Upper lobe of left lung (tissue), 4 donors: ENCODE measurements around the gene CDKL2.
"Not testable (repeated sequence)": the region's sequence is repeated elsewhere in the genome, so short reads cannot be mapped to it uniquely, and the experiment has no call there.

Experiments used
- POLR2A ChIP-seq, 4 donors: fragments of 450-650 bp; IDR thresholded peaks; one replicate each; pipeline ENCODE4 v1.5.1; 2016 to 2017; ENCODE audit warnings: antibody characterized with exemption in 4 of 4, mild to moderate bottlenecking in 2 of 4
- TF ChIP-seq, protein P1 (sequence below), 6 experiments: fragments of 450-650 bp in 4 of 6; fragments of 200-600 bp in 2 of 6; sonication (generic) in 2 of 6; IDR thresholded peaks; one replicate each; pipeline ENCODE4 v1.5.1; 2016 to 2019; ENCODE audit warnings: antibody characterized with exemption in 6 of 6

DNA sequence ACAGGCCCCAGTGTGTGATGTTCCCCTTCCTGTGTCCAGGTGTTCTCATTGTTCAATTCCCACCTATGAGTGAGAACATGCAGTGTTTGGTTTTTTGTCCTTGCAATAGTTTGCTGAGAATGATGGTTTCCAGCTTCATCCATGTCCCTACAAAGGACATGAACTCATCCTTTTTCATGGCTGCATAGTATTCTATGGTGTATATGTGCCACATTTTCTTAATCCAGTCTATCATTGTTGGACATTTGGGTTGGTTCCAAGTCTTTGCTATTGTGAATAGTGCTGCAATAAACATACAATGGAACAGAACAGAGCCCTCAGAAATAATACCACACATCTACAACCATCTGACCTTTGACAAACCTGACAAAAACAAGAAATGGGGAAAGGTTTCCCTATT, 96.4 kb downstream of the CDKL2 start:
- TF ChIP-seq, protein P1, sequence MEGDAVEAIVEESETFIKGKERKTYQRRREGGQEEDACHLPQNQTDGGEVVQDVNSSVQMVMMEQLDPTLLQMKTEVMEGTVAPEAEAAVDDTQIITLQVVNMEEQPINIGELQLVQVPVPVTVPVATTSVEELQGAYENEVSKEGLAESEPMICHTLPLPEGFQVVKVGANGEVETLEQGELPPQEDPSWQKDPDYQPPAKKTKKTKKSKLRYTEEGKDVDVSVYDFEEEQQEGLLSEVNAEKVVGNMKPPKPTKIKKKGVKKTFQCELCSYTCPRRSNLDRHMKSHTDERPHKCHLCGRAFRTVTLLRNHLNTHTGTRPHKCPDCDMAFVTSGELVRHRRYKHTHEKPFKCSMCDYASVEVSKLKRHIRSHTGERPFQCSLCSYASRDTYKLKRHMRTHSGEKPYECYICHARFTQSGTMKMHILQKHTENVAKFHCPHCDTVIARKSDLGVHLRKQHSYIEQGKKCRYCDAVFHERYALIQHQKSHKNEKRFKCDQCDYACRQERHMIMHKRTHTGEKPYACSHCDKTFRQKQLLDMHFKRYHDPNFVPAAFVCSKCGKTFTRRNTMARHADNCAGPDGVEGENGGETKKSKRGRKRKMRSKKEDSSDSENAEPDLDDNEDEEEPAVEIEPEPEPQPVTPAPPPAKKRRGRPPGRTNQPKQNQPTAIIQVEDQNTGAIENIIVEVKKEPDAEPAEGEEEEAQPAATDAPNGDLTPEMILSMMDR (IDR thresholded peaks at IDR 0.05) = not testable (repeated sequence)
- not testable (repeated sequence) for TF ChIP-seq POLR2A (IDR thresholded peaks at IDR 0.05)
